NCI-H1417 treated with DMSO at 0.1 percent for 48 hours (cell line): ENCODE results near the gene KIAA1549.
"Not testable (repeated sequence)": the region's sequence is repeated elsewhere in the genome, so short reads cannot be mapped to it uniquely, and the experiment has no call there.

Source experiments
- DNase-seq: peaks from one replicate; lab custom pipeline; 2025; lab: John Stamatoyannopoulos, UW

The KIAA1549 gene

DNA sequence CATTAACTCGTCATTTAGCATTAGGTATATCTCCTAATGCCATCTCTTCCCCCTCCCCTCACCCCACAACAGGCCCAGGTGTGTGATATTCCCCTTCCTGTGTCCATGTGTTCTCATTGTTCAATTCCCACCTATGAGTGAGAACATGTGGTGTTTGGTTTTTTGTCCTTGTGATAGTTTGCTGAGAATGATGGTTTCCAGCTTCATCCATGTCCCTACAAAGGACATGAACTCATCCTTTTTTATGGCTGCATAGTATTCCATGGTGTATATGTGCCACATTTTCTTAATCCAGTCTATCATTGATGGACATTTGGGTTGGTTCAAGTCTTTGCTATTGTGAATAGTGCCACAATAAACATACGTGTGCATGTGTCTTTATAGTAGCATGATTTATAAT lies 169.9 kb downstream of the KIAA1549 start:
- DNase-seq, result not testable (repeated sequence)

DNA sequence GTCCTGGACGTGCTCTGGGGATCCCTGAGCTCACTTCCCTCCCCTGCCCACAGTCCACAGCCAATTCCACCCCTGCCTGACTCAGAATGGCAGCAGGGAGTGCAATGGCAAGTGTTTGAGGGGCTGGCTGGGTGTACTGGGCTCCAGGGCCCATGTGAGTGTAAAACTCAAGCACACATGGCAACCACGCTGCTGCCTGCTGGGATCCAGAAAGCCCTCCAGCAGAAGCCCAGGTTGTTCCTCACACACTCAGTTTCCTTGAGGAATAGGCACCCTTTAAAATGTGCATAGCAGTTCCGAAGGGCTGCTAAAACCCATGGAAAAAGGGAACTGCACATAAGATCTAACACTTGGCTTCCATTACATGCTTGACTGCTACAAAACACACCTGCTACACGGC lies 171.8 kb downstream of the KIAA1549 start:
- no peak for DNase-seq

DNA sequence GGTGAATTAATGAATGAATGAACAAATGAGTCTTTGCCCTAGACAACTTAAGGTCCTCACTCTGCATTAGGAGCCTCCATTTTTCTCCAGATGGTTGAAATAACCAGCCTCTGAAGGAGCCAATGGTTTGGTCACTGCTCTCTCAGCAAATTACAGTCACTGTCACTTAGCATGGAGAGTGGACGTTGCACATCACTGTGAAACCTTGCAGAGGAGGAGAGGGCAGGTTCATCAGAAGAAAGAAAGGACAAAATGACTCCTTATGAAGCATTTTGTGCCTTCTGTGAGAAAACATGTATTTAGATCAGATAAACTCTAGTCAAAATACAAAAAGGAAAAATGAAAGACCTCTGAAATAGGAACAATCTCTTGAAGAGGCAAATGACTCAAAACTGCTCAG lies 176.6 kb downstream of the KIAA1549 start:
- no peak for DNase-seq

DNA sequence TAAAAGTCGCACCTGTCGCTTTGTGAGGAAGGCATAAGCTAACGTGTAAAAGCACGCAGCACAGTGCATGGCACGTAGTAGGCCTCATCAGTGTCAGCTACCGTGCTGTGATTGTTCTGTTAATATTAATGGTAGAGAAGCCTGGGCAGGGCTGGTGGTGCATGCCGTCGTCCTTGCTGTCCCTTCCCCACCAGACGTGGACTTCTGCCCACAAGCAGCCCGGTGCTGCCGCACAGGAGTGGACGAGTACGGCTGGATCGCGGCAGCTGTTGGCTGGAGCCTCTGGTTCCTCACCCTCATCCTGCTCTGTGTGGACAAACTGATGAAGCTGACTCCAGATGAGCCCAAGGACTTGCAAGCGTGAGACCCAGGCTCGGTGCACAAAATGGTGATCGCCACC lies 178.5 kb downstream of the KIAA1549 start:
- DNase-seq, result no peak

DNA sequence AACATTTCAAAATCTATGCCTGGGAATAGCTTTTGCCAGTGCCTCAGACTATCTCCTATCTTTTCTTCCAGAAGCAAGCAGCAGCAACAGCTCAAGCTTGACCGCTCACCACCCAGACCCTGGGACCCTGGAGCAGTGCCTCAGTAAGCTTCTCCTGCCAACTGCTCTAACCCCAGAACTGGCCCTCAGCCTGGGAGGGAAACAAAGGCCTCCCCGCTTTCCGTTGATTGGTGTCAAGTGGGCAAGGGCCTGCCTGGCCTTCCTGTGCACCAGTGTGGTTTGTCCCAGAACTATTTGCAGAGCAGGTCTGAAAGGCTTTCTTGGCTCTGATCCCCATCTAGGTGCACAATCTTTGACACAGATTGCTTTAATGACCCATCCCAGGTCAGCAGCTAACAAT lies 179.9 kb downstream of the KIAA1549 start:
- DNase-seq, result no peak

DNA sequence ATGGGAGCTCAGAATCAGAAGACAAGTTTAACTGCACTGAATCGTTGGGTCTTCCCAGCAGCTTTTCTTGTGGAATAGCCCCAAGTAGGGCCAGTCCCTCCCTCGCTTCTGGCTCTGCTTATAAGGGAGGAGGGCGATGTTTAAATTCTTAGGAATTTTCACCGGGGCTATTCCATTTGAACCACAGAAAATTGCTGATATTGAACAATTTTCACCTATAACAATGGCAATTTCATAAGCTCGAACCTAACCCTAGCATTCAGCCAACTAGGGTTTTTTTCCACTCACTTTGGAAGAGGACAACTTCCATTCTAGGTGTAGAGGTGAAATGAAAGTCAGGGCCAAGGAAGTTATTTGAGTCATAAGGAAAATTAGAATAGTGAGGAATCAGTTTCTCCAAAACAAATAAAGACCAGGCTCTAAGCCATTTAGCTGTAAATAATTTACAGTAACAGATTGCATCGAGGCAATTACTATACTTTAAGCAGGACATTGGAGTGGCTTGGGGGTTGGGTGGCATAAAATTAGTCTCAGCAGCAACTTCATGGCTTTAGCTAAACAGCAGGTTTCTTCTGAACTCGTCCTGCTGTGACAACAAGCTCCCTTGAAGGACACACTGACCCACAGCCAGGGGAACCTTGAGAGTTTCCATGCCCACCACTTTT lies 181.7 kb downstream of the KIAA1549 start:
- no peak for DNase-seq

DNA sequence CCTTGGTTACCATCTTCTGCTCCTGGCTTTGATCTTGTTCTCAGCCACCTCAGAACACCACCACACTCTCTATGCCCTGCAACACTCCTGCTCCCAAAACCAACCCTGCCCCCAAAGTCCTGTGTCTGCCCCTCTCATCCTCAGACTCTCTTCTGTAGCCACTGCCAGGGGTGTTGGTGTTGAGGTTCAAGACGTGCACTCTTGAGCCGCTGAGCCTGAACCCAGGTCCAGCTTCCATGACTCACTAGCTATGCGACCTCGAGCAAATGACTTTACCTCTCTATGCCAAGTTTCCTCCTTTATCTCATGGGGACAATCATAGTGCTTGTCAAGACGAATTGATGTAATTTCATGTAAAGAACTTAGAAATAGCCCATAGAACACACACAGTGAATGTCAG lies 182.4 kb downstream of the KIAA1549 start:
- no peak for DNase-seq

DNA sequence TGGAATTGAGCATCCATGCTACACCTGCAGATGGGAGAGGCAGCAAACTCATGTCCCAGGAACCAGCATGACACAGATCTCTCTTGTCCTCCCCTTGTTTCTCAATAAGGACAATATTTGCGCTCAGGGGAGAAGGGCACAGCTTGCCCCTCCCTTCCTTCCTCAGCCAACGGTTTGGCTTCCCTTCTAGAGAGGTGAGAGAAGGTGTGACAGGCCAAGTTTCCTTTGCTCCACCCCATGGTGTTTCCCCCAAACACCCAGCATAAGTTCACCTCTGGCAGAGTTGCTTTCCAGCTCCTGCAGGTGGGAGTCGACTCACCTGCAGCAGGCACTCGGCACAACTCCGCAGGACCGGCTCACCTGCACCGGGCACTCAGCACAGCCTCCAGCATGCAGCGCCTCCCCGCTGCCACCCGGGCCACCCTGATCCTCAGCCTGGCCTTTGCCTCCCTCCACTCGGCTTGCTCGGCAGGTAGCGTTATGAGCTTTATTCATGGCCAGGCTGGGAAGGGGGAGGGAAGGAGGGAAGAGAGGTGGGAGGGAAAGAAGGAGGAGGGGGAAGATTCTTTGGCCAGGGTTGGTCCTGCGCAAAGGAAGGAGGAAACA lies 183.4 kb downstream of the KIAA1549 start, which contains the start of the genes ATP6V0A4 and TMEM213:
ATP6V0A4 (minus strand) TSS at position 482 of the 606 bp plus-strand sequence. CDS start 26,949 bp downstream, outside the sequence.
TMEM213 (plus strand) TSS at position 280 of the 606 bp plus-strand sequence; CDS start at position 391, 111 bp downstream.
- DNase-seq, result no peak

DNA sequence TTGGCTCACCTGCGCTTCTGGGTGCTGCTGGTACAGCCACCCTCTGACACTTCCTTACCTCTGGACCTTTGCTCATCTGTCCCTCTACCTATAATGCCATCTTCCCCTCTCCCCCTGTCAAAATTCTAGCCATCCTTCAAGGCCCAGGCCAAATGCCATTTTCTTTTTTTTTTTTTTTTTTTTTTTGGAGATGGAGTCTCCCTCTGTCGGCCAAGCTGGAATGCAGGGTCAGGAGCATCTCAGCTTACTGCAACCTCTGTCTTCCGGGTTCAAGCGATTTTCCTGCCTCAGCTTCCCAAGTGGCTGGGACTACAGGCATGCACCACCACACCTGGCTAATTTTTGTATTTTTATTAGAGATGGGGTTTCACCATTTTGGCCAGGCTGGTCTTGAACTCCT lies 184.1 kb downstream of the KIAA1549 start:
- DNase-seq, result not testable (repeated sequence)

DNA sequence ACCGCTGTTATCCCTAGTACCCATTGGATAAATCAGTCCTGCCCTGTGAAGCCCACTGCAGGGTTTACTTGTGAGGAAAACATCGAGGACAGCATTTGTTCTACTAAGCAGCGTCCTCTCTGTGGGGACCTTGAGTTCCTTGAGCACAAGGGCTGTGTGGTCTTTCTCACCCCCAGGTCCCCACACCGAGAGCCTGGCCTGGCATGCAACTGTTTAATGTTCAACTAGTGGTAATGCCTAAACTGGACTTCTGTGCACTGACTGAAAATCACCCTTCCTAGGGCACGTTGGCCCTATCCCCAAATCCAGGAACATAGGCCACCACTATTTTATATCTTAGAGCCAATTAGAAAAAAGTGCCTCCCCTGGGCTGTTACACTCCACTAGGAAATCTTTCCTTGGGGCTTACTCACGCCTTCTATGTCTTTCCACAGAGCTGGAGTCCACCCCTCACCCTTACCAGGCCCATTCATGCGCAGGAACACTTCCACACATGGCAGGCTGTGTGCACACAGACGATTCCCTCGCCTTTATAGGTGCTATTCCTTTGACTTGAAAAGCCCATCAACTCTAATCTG lies 185.1 kb downstream of the KIAA1549 start:
- no peak for DNase-seq

DNA sequence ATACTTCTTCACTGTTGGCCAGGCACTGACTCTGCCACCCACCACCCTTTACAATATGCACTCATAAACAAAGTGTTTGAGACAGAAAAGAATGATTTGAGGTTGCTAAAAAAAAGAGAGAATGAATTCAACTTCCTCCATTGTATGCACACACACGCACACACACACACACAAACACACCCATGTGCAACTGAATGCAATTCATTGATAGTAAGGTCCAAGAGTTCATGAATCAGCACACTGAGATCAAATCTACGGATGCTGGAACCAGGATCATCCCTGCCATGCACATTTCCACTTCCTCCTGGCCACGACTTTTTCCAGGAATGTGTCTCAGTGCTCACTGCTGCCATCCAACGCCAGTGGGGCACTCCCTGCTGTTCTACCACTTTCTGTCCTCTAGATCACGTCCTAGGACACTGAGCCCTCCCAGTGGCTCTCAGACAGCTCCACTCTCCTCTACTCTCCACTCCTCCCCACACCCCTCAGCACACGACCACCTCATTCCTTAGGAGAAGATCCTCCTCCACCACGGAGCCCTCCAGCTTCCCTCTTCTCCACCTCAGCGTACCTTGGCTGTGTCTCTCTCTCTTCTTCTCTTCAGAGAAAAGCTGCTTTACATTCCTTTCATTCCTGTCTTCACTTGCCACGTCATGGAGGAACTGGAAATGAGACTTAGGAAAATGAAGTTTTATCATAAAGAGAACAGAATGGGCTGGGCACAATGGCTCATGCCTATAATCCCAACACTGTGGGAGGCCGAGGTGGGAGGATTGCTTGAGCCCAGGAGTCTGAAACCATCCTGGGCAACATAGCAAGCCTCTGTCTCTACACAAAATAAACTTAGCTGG lies 195.4 kb downstream of the KIAA1549 start:
- DNase-seq, result no peak

DNA sequence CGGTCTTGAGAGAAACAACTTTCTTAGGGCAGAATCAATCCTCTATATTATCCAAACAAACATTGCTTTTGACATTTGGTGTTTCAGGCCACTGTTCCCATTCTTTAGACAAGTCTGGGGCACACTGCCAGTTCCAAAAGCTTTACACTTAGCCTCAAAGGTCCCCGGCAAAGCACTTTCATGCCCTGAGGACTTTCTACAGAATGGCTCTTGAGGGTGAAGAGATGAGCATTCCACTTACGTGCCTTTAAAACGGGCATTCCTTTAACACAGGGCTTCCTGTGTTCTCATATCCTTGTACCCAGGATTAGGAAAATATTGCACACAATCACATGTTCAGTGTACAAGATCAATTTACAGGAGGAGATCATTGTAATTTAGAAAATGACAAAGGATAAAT lies 196.5 kb downstream of the KIAA1549 start:
- no peak for DNase-seq
